HG03439 (cell line): Measurements from ENCODE around the gene SMG5.

ENCODE experiments used
- ATAC-seq: cut with Tn5 transposase; IDR thresholded peaks from one replicate; pipeline ENCODE4 v1.9.1; 2021; ENCODE audit warnings: mild to moderate bottlenecking, moderate library complexity; ENCODE audit not compliant: unreplicated experiment

The SMG5 gene

GRCh38 chr1:156214024-156214748, 68.4 kb downstream of the SMG5 start:
- no peak for ATAC-seq

DNA sequence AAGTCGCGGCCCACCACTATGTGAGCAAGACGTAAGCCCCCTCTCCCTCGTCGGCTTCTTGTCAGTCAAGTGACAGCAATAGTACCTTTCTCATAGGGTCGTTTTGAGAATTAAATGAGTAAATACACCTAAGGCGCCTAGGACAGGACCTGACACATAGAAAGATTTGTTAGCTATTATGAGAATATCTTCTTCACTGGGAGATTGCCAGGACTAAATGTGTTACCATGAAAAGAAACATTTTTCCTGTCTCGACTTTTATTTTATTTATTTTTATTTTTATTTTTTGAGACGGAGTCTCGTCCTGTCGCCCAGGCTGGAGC, 69.0 kb downstream of the SMG5 start:
- no peak for ATAC-seq

DNA sequence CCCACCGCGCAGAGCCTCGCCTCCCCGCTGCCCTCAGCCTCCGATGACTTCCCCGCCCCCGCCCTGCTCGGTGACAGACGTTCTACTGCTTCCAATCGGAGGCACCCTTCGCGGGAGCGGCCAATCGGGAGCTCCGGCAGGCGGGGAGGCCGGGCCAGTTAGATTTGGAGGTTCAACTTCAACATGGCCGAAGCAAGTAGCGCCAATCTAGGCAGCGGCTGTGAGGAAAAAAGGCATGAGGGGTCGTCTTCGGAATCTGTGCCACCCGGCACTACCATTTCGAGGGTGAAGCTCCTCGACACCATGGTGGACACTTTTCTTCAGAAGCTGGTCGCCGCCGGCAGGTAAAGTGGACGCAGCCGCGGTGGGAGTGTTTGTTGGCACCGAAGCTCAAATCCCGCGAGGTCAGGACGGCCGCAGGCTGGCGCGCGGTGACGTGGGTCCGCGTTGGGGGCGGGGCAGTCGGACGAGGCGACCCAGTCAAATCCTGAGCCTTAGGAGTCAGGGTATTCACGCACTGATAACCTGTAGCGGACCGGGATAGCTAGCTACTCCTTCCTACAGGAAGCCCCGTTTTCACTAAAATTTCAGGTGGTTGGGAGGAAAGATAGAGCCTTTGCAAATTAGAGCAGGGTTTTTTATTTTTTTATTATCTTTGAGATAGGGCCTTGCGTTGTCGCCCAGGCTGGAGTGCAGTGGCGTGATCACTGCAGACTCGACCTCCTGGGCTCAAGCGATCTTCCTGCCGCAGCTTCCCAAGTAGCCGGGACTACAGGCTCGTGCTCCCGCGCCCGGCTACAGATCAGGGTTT, 69.6 kb downstream of the SMG5 start, which contains the start of gene PMF1:
Gene PMF1, plus strand, starts transcription at position 175 of the 811 bp plus-strand sequence. Its CDS starts 9 bp downstream, at position 184.
- peak; percentile 84 for ATAC-seq

DNA sequence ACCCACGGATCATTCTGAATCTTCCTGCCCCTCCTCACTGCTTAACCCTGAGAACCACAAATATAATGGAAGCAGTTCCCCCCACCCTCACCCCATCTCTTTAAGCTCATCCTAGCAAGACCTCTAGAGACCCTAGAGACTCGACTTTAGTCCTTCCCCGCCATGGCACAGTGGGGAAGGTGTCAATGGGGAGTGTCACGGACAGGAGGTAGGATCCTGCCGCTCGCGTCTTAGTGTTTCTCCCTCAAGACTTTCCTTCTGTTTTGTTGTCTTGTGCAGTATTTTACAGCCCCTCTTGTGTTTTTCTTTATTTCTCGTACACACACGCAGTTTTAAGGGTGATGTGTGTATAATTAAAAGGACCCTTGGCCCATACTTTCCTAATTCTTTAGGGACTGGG, 70.5 kb downstream of the SMG5 start:
- no peak for ATAC-seq

DNA sequence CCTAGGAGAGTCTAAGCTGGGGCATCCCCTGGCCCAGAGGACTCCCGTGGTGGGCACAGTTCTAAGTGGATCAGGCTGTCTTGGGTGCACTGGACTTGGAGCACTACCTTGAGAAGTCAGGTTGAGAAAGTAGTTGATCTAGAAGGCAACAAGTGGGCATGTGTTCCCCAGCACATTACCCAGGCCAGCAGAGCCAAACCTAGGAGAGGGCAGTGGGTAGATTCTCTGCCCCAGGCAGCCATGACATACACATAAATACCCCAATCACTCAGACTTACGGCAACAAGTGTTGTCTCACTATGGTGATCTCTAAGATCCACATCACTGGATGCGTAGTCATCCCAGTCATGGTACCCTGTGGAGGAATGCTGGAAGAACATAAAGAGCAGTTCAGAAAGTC, 71.4 kb downstream of the SMG5 start:
- no peak for ATAC-seq

- ATAC-seq: no peak
These were observed 77.9 kb downstream of the SMG5 start for GRCh38 chr1:156204686-156205085.

GRCh38 chr1:156203331-156203730, 79.3 kb downstream of the SMG5 start:
- no peak for ATAC-seq

DNA sequence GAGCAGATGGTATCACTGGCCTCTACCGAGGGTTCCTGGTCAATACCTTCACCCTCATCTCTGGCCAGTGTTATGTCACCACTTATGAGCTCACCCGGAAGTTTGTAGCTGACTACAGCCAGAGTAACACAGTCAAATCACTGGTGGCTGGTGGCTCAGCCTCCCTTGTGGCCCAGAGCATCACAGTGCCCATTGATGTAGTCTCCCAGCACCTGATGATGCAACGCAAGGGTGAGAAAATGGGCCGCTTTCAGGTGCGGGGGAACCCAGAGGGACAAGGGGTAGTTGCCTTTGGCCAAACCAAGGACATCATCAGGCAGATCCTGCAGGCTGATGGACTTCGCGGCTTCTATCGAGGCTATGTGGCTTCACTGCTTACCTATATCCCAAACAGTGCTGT, 82.6 kb downstream of the SMG5 start:
- no peak for ATAC-seq
